SU-DHL-6 (cell line): ENCODE results near the gene AKR1B15.

Experiments
- H2AFZ ChIP-seq: fragments of 200-600 bp; sonication (generic); 2 replicates; pipeline ENCODE4 v1.6.1; 2014; ENCODE audit warnings: low read depth, mild to moderate bottlenecking, moderate library complexity, mixed read lengths, antibody characterized with exemption, low read length; ENCODE audit not compliant: severe bottlenecking
- H3F3A ChIP-seq: fragments of 200-600 bp; shearing (Covaris generic); 2 replicates; pipeline ENCODE4 v1.6.0; 2016; ENCODE audit warnings: antibody characterized with exemption, mild to moderate bottlenecking; ENCODE audit not compliant: insufficient read depth
- H3K27ac ChIP-seq: fragments of 200-600 bp; sonication (generic); 2 replicates; pipeline ENCODE4 v1.5.1; 2016; ENCODE audit warnings: low read depth, mild to moderate bottlenecking, low read length, moderate library complexity, mixed read lengths
- H3K27me3 ChIP-seq: fragments of 200-600 bp; sonication (generic), shearing (Covaris generic); 2 replicates; pipeline ENCODE4 v1.6.0; 2014; ENCODE audit warnings: mild to moderate bottlenecking, low read length
- H3K36me3 ChIP-seq: fragments of 200-600 bp; sonication (generic); 2 replicates; pipeline ENCODE4 v1.6.1; 2014; ENCODE audit warnings: mild to moderate bottlenecking, low read length, mixed read lengths
- H3K4me2 ChIP-seq: fragments of 300-600, 200-600 bp; shearing (Covaris generic), sonication (generic); 2 replicates; pipeline ENCODE4 v1.6.0; 2014; ENCODE audit warnings: low read length, low read depth, mild to moderate bottlenecking; ENCODE audit not compliant: poor library complexity, severe bottlenecking
- H3K4me3 ChIP-seq: fragments of 200-600 bp; sonication (generic); 2 replicates; pipeline ENCODE4 v1.5.1; 2014; ENCODE audit warnings: antibody characterized with exemption, low read length, mild to moderate bottlenecking, mixed read lengths; ENCODE audit not compliant: insufficient read depth, poor library complexity, severe bottlenecking
- H3K79me2 ChIP-seq: fragments of 200-600 bp; sonication (generic); 2 replicates; pipeline ENCODE4 v1.6.1; 2014; ENCODE audit warnings: mild to moderate bottlenecking, low read length, moderate library complexity; ENCODE audit not compliant: insufficient read depth
- H3K9ac ChIP-seq: fragments of 200-600 bp; sonication (generic); 2 replicates; pipeline ENCODE4 v1.7.0; 2014; ENCODE audit warnings: mild to moderate bottlenecking, low read length
- H3K9me2 ChIP-seq: fragments of 200-600 bp; sonication (generic); replicated peaks from 2 replicates; pipeline ENCODE4 v1.6.1; 2014; ENCODE audit warnings: low read length; ENCODE audit not compliant: insufficient read depth
- H3K9me3 ChIP-seq: fragments of 200-600 bp; sonication (generic); 2 replicates; pipeline ENCODE4 v1.6.1; 2014; ENCODE audit warnings: low read length, mixed read lengths; ENCODE audit not compliant: insufficient read depth
- H4K20me1 ChIP-seq: fragments of 200-600 bp; sonication (generic); 2 replicates; pipeline ENCODE4 v1.6.1; 2014; ENCODE audit warnings: low read depth, mild to moderate bottlenecking, antibody characterized with exemption, low read length, moderate library complexity, mixed read lengths
- EZH2phosphoT487 ChIP-seq: fragments of 200-600 bp; sonication (generic), shearing (Covaris generic); conservative IDR thresholded peaks from 2 replicates; pipeline ENCODE4 v1.6.1; 2018; ENCODE audit warnings: mild to moderate bottlenecking, antibody characterized with exemption, low read length, moderate library complexity, mixed read lengths
- TF ChIP-seq, protein P1 (sequence below): fragments of 200-600 bp; sonication (generic); IDR thresholded peaks from one replicate; pipeline ENCODE4 v1.5.1; 2017; ENCODE audit warnings: antibody characterized with exemption, mild to moderate bottlenecking, low read length, moderate library complexity; ENCODE audit not compliant: insufficient read depth, poor library complexity, severe bottlenecking

Gene AKR1B15

GRCh38 chr7:134513169-134513752 lies 35.6 kb upstream of the AKR1B15 start:
- no peaks in the 10 kb centered on the region for H3F3A ChIP-seq
- no peak overlapping the region for H3K27ac ChIP-seq
- no peaks in the 10 kb centered on the region for H3K9me2 ChIP-seq
- no peak overlapping the region for H3K9ac ChIP-seq
- no peaks in the 10 kb centered on the region for H3K27me3 ChIP-seq
- no peak overlapping the region for H3K4me2 ChIP-seq
- H3K9me3 ChIP-seq: no peaks in the 10 kb centered on the region
- no peaks in the 10 kb centered on the region for H3K79me2 ChIP-seq
- no peaks in the 10 kb centered on the region for H3K36me3 ChIP-seq
- H4K20me1 ChIP-seq: no peaks in the 10 kb centered on the region
- H3K4me3 ChIP-seq: no peak overlapping the region
- H2AFZ ChIP-seq: no peak overlapping the region
- TF ChIP-seq, protein P1, sequence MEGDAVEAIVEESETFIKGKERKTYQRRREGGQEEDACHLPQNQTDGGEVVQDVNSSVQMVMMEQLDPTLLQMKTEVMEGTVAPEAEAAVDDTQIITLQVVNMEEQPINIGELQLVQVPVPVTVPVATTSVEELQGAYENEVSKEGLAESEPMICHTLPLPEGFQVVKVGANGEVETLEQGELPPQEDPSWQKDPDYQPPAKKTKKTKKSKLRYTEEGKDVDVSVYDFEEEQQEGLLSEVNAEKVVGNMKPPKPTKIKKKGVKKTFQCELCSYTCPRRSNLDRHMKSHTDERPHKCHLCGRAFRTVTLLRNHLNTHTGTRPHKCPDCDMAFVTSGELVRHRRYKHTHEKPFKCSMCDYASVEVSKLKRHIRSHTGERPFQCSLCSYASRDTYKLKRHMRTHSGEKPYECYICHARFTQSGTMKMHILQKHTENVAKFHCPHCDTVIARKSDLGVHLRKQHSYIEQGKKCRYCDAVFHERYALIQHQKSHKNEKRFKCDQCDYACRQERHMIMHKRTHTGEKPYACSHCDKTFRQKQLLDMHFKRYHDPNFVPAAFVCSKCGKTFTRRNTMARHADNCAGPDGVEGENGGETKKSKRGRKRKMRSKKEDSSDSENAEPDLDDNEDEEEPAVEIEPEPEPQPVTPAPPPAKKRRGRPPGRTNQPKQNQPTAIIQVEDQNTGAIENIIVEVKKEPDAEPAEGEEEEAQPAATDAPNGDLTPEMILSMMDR: peak; percentile 48
- no peak for TF ChIP-seq EZH2phosphoT487

GRCh38 chr7:134514106-134514505 lies 34.8 kb upstream of the AKR1B15 start:
- no peak overlapping the region for H2AFZ ChIP-seq
- no peaks in the 10 kb centered on the region for H4K20me1 ChIP-seq
- no peaks in the 10 kb centered on the region for H3K36me3 ChIP-seq
- H3K27me3 ChIP-seq: no peaks in the 10 kb centered on the region
- H3K4me2 ChIP-seq: no peak overlapping the region
- H3K9ac ChIP-seq: no peak overlapping the region
- no peaks in the 10 kb centered on the region for H3K79me2 ChIP-seq
- TF ChIP-seq, protein P1: no peak
- TF ChIP-seq EZH2phosphoT487: no peak
- no peak overlapping the region for H3K27ac ChIP-seq
- H3K4me3 ChIP-seq: no peak overlapping the region
- no peaks in the 10 kb centered on the region for H3F3A ChIP-seq
- H3K9me3 ChIP-seq: no peaks in the 10 kb centered on the region
- H3K9me2 ChIP-seq: no peaks in the 10 kb centered on the region

DNA sequence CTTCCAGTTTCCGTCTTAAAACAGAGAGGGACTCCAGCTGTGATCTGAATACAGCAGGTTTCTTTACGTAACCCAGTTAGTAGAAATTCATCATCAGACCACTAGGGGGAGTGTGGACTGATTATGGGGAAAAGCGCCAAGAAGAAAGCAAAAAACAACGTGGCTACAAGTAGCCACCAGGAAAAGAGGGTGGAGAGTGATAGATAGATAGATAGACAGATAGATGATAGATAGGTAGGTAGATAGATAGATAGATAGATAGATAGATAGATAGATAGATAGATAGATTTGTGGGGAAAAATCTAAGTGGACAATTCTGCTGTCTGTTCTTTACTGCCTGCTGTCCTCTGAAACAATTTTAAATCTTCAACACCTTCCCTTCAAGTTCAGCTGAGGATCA lies 34.2 kb upstream of the AKR1B15 start:
- no peak overlapping the region for H3K4me2 ChIP-seq
- no peaks in the 10 kb centered on the region for H3K36me3 ChIP-seq
- H3K27me3 ChIP-seq: no peaks in the 10 kb centered on the region
- H3K9me3 ChIP-seq: no peaks in the 10 kb centered on the region
- H3K9ac ChIP-seq: no peak overlapping the region
- TF ChIP-seq, protein P1: peak; percentile 85
- TF ChIP-seq EZH2phosphoT487: no peak
- no peaks in the 10 kb centered on the region for H4K20me1 ChIP-seq
- H3F3A ChIP-seq: no peaks in the 10 kb centered on the region
- no peaks in the 10 kb centered on the region for H3K79me2 ChIP-seq
- H3K27ac ChIP-seq: no peak overlapping the region
- H3K4me3 ChIP-seq: no peak overlapping the region
- no peaks in the 10 kb centered on the region for H3K9me2 ChIP-seq
- H2AFZ ChIP-seq: no peak overlapping the region
